Panc1 (cell line): Measurements from ENCODE around the gene HS3ST5. TPM values are rescaled to one million over a fixed set of nuclear protein-coding genes. Genes with fewer than 3 reads are reported as not detected.

ENCODE experiments used
- ATAC-seq: fragments of 200-7000 bp; cut with Tn5 transposase; 2 replicates; pipeline ENCODE4 v1.9.1; 2020; ENCODE audit warnings: mild to moderate bottlenecking, moderate library complexity
- BruUV-seq: library from RNA; stranded (reverse); fragments of 400-500 nt; replicated peaks from 2 replicates; lab custom pipeline; 2021; lab: Mats Ljungman, UMichigan
- CTCF ChIA-PET: fragments of 300-600 bp; sonication (Branson Sonifier 250); formaldehyde crosslinking; loops from one replicate; lab custom pipeline; 2022; ENCODE audit warnings: antibody characterized with exemption; lab: Charles Lee
- POLR2A ChIA-PET: fragments of 300-600 bp; sonication (Branson Sonifier 250); formaldehyde crosslinking; loops from one replicate; lab custom pipeline; 2022; ENCODE audit warnings: antibody characterized with exemption; lab: Charles Lee
- DNase-seq: peaks from one replicate; pipeline ENCODE4 v3.0.0-alpha.2; 2010; ENCODE audit warnings: low read depth, low spot score
- H3K27ac ChIP-seq: 2 replicates; pipeline ENCODE4 v1.5.1; 2011; ENCODE audit warnings: mild to moderate bottlenecking, low read length, inconsistent platforms
- H3K27me3 ChIP-seq: fragments of 200-500 bp; sonication (Bioruptor generic); 2 replicates; pipeline ENCODE4 v1.6.0; 2014; ENCODE audit warnings: low read length, inconsistent platforms; ENCODE audit not compliant: control insufficient read depth, insufficient read depth
- H3K36me3 ChIP-seq: fragments of 200-500 bp; sonication (Bioruptor generic); 2 replicates; pipeline ENCODE4 v1.5.1; 2014; ENCODE audit warnings: inconsistent platforms, mild to moderate bottlenecking, low read length, moderate library complexity; ENCODE audit not compliant: control insufficient read depth, insufficient read depth
- H3K4me1 ChIP-seq: 2 replicates; pipeline ENCODE4 v1.5.1; 2011; ENCODE audit warnings: inconsistent platforms, mild to moderate bottlenecking, low read length, moderate library complexity; ENCODE audit not compliant: control insufficient read depth, insufficient read depth
- H3K4me3 ChIP-seq, 2 experiments: 2 replicates each; pipeline ENCODE4 v1.5.1; 2011 to 2012; ENCODE audit warnings: low read depth in 2 of 2, low read length in 2 of 2, mild to moderate bottlenecking in 2 of 2, inconsistent platforms in 1 of 2, moderate library complexity in 1 of 2
- H3K9me3 ChIP-seq: fragments of 200-500 bp; sonication (Bioruptor generic); 2 replicates; pipeline ENCODE4 v1.5.1; 2014; ENCODE audit warnings: low read depth, mild to moderate bottlenecking, inconsistent platforms, low read length, moderate library complexity; ENCODE audit not compliant: control insufficient read depth, insufficient read depth
- CTCF ChIP-seq: fragments of 450-650 bp; IDR thresholded peaks from 2 replicates; pipeline ENCODE4 v1.5.1; 2017; ENCODE audit warnings: mild to moderate bottlenecking
- POLR2AphosphoS5 ChIP-seq: IDR thresholded peaks from 2 replicates; pipeline ENCODE4 v1.6.1; 2012; ENCODE audit warnings: mild to moderate bottlenecking, low read depth, low read length, moderate library complexity
- REST ChIP-seq, 2 experiments: IDR thresholded peaks; 2 replicates each; pipeline ENCODE4 v1.6.1; 2011 to 2012; ENCODE audit warnings: low read depth in 2 of 2, control low read depth in 1 of 2, low read length in 1 of 2, mild to moderate bottlenecking in 1 of 2, moderate library complexity in 1 of 2; ENCODE audit not compliant: insufficient read depth in 1 of 2
- SIN3A ChIP-seq: IDR thresholded peaks from 2 replicates; pipeline ENCODE4 v1.6.1; 2012; ENCODE audit warnings: low read depth, mild to moderate bottlenecking, low read length, moderate library complexity, borderline replicate concordance; ENCODE audit not compliant: insufficient read depth
- TCF7L2 ChIP-seq: IDR thresholded peaks from 2 replicates; pipeline ENCODE4 v1.6.1; 2011; ENCODE audit warnings: mild to moderate bottlenecking, low read depth, low read length, inconsistent platforms
- in situ Hi-C: cut with HindIII; loops from 2 replicates; pipeline ENCODE4 v1.10.0; 2016; ENCODE audit warnings: low sequenced_read_pairs, low pct_unique_long_range_greater_than_20kb
- intact Hi-C: fragments of 100-400 bp; cut with micrococcal nuclease; formaldehyde crosslinking; loops from one replicate; pipeline ENCODE4 v1.10.0; 2022; ENCODE audit not compliant: unreplicated experiment
- total RNA-seq: library from RNA; stranded (reverse); gene quantifications from one replicate; pipeline ENCODE4 v1.2.1, GENCODE V29; 2021; ENCODE audit not compliant: unreplicated experiment

The HS3ST5 gene
- total RNA-seq, 1 experiment from 2014 or later, result 0.05 TPM

DNA sequence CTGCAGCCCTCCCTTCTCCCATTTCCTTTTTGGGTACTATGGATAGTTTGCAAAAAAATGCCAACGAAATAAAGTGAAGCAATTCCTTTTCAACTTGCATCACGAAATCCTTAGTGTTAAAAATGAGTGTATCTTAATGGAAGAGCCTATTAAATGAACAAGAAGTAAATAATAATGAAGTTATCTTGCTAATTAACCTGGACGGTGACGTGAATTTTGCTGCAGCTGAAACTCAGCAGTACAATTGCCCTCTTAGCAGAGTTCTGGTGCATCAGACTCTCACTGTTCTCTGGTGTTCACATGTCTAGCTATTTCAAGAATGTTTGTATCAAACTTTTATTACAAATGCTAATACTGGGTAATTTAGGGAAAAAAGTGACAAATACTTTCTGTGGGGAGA is 252.2 kb downstream of the HS3ST5 start:
- CTCF ChIA-PET, result no interaction called here
- intact Hi-C loops, result loop anchor here (10.0 kb wide), 1 partner anchor 1804 kb away; no protein-coding TSS in a partner anchor
- H3K27me3 ChIP-seq, result no peaks in the 10 kb centered on the region
- no peak for ATAC-seq
- no peaks in the 10 kb centered on the region for H3K4me1 ChIP-seq
- H3K36me3 ChIP-seq, result no peaks in the 10 kb centered on the region
- no peak overlapping the region for H3K27ac ChIP-seq
- DNase-seq, result no peak
- POLR2A ChIA-PET, result no interaction called here
- no peaks in the 10 kb centered on the region for H3K9me3 ChIP-seq
- no TSS peak for BruUV-seq
- H3K4me3 ChIP-seq, result no peak overlapping the region
- TF ChIP-seq CTCF (no peak), REST (IDR thresholded peaks at IDR 0.05; ENCODE audit: insufficient read depth in 1 of 2, low read depth in 2 of 2, low read length in 1 of 2) (no peak), TCF7L2 (no peak), POLR2AphosphoS5 (no peak), SIN3A (no peak)
- in situ Hi-C loops, result no loop called here

GRCh38 chr6:114087496-114087895 is 255.3 kb downstream of the HS3ST5 start:
- POLR2A ChIA-PET, result no interaction called here
- H3K36me3 ChIP-seq, result no peaks in the 10 kb centered on the region
- no peaks in the 10 kb centered on the region for H3K4me1 ChIP-seq
- no peak overlapping the region for H3K27ac ChIP-seq
- no peak for TF ChIP-seq TCF7L2
- no peak for TF ChIP-seq REST (IDR thresholded peaks at IDR 0.05; ENCODE audit: insufficient read depth in 1 of 2, low read depth in 2 of 2, low read length in 1 of 2)
- TF ChIP-seq SIN3A, result no peak
- no peak for TF ChIP-seq CTCF
- TF ChIP-seq POLR2AphosphoS5, result no peak
- no peaks in the 10 kb centered on the region for H3K27me3 ChIP-seq
- CTCF ChIA-PET, result no interaction called here
- in situ Hi-C loops, result no loop called here
- DNase-seq (no peak), ATAC-seq (no peak)
- no peaks in the 10 kb centered on the region for H3K9me3 ChIP-seq
- no peak overlapping the region for H3K4me3 ChIP-seq
- intact Hi-C loops, result no loop called here
- no TSS peak for BruUV-seq
